A673 (cell line): ENCODE measurements around the gene PRR5. TPM values are rescaled to one million over a fixed set of nuclear protein-coding genes. Genes with fewer than 3 reads are reported as not detected.

Experiments
- BruUV-seq: library from RNA; stranded (reverse); fragments of 400-500 nt; replicated peaks from 2 replicates; lab custom pipeline; 2021; lab: Mats Ljungman, UMichigan
- CTCF ChIA-PET: fragments of 300-600 bp; sonication (Branson Sonifier 250); formaldehyde crosslinking; loops from one replicate; lab custom pipeline; 2022; ENCODE audit warnings: antibody characterized with exemption; lab: Charles Lee
- POLR2A ChIA-PET: fragments of 300-600 bp; sonication (Branson Sonifier 250); formaldehyde crosslinking; loops from one replicate; lab custom pipeline; 2022; ENCODE audit warnings: antibody characterized with exemption; ENCODE audit not compliant: low non-redundant PET; lab: Charles Lee
- DNase-seq: peaks from one replicate; pipeline ENCODE4 v3.0.0-alpha.2; 2015; ENCODE audit warnings: low spot score
- H3K27ac ChIP-seq: fragments of 200-600 bp; sonication (generic); 2 replicates; pipeline ENCODE4 v1.5.1; 2016; ENCODE audit warnings: mixed run types, low read depth, mild to moderate bottlenecking, mixed read lengths, antibody characterized with exemption, low read length; ENCODE audit not compliant: poor library complexity, severe bottlenecking
- H3K27me3 ChIP-seq: fragments of 200-600 bp; sonication (generic); replicated peaks from 2 replicates; pipeline ENCODE4 v1.6.1; 2017; ENCODE audit warnings: mixed run types, low read depth, mild to moderate bottlenecking, mixed read lengths, antibody characterized with exemption, low read length; ENCODE audit not compliant: insufficient read depth, poor library complexity
- H3K36me3 ChIP-seq: fragments of 200-600 bp; sonication (generic); 2 replicates; pipeline ENCODE4 v1.6.1; 2016; ENCODE audit warnings: mixed run types, mild to moderate bottlenecking, mixed read lengths, antibody characterized with exemption, low read length; ENCODE audit not compliant: insufficient read depth, poor library complexity, severe bottlenecking
- H3K4me1 ChIP-seq: fragments of 200-600 bp; sonication (generic); 2 replicates; pipeline ENCODE4 v1.6.1; 2017; ENCODE audit warnings: mixed run types, mild to moderate bottlenecking, mixed read lengths, antibody characterized with exemption, low read length; ENCODE audit not compliant: insufficient read depth, poor library complexity, severe bottlenecking
- H3K4me3 ChIP-seq: fragments of 200-600 bp; sonication (generic); 2 replicates; pipeline ENCODE4 v1.5.1; 2016; ENCODE audit warnings: low read depth, mixed run types, mild to moderate bottlenecking, mixed read lengths, low read length; ENCODE audit not compliant: poor library complexity, severe bottlenecking
- H3K9me3 ChIP-seq: fragments of 200-600 bp; sonication (generic); 2 replicates; pipeline ENCODE4 v1.6.1; 2016; ENCODE audit warnings: mixed run types, low read depth, mild to moderate bottlenecking, mixed read lengths, antibody characterized with exemption, low read length; ENCODE audit not compliant: poor library complexity, severe bottlenecking
- CTCF ChIP-seq: fragments of 300-800, 200-600 bp; sonication (generic); conservative IDR thresholded peaks from 2 replicates; pipeline ENCODE4 v1.5.1; 2017; ENCODE audit warnings: low read depth, mild to moderate bottlenecking, antibody characterized with exemption, low read length, moderate library complexity, mixed read lengths
- EZH2 ChIP-seq: fragments of 200-600 bp; sonication (generic); IDR thresholded peaks from 2 replicates; pipeline ENCODE4 v1.6.1; 2017; ENCODE audit warnings: borderline replicate concordance, low read depth, mild to moderate bottlenecking, mixed read lengths, antibody characterized with exemption, low read length; ENCODE audit not compliant: poor library complexity, severe bottlenecking
- intact Hi-C: fragments of 100-400 bp; cut with micrococcal nuclease; formaldehyde crosslinking; loops from one replicate; pipeline ENCODE4 v1.10.0; 2022; ENCODE audit not compliant: unreplicated experiment
- total RNA-seq: library from RNA; stranded (reverse); gene quantifications from 2 replicates; pipeline ENCODE4 v1.2.3, GENCODE V29; 2021

The PRR5 gene
- total RNA-seq, 1 experiment from 2014 or later = 17.9 TPM

- no peak for TF ChIP-seq EZH2
- no peak for TF ChIP-seq CTCF
- H3K27me3 ChIP-seq = peaks cover 8% of the 10 kb centered on the region
- intact Hi-C loops = no loop called here
- no peak overlapping the region for H3K4me3 ChIP-seq
- H3K4me1 ChIP-seq = no peaks in the 10 kb centered on the region
- DNase-seq = no peak
- POLR2A ChIA-PET = no interaction called here
- H3K36me3 ChIP-seq = no peaks in the 10 kb centered on the region
- CTCF ChIA-PET = interaction anchor here (0.7 kb wide), 1 partner anchor 55 kb away, joined by 6 read pairs; no protein-coding TSS in a partner anchor
- H3K9me3 ChIP-seq = no peaks in the 10 kb centered on the region
- H3K27ac ChIP-seq = no peak overlapping the region
- no TSS peak for BruUV-seq
Measured at GRCh38 chr22:44748524-44748923, 46.5 kb downstream of the PRR5 start.

- H3K27ac ChIP-seq = no peak overlapping the region
- H3K9me3 ChIP-seq = no peaks in the 10 kb centered on the region
- no peak for TF ChIP-seq CTCF
- no peak for TF ChIP-seq EZH2
- no peak overlapping the region for H3K4me3 ChIP-seq
- CTCF ChIA-PET = no interaction called here
- peaks cover 6% of the 10 kb centered on the region for H3K27me3 ChIP-seq
- intact Hi-C loops = no loop called here
- no peaks in the 10 kb centered on the region for H3K4me1 ChIP-seq
- H3K36me3 ChIP-seq = no peaks in the 10 kb centered on the region
- no TSS peak for BruUV-seq
- no peak for DNase-seq
- POLR2A ChIA-PET = no interaction called here
Measured at GRCh38 chr22:44750481-44750880, 48.5 kb downstream of the PRR5 start.

GRCh38 chr22:44752285-44753188, 50.5 kb downstream of the PRR5 start, which contains the start of gene ARHGAP8:
ARHGAP8 (plus strand) TSS chr22:44752575; CDS start chr22:44786528, 33,953 bp downstream.
- H3K4me1 ChIP-seq = no peaks in the 10 kb centered on the region
- H3K4me3 ChIP-seq = no peak within 1 kb of the TSS
- no peaks in the 10 kb centered on the region for H3K9me3 ChIP-seq
- DNase-seq = no peak
- H3K27ac ChIP-seq = no peak within 1 kb of the TSS
- POLR2A ChIA-PET = no interaction called here
- TF ChIP-seq CTCF = no peak
- TF ChIP-seq EZH2 = no peak
- intact Hi-C loops = no loop called here
- no peaks in the 10 kb centered on the region for H3K27me3 ChIP-seq
- CTCF ChIA-PET = no interaction called here
- no TSS peak for BruUV-seq
- no peaks in the 10 kb centered on the region for H3K36me3 ChIP-seq
